ENCODE measurements around the gene B3GNT2.

Gene B3GNT2

DNA sequence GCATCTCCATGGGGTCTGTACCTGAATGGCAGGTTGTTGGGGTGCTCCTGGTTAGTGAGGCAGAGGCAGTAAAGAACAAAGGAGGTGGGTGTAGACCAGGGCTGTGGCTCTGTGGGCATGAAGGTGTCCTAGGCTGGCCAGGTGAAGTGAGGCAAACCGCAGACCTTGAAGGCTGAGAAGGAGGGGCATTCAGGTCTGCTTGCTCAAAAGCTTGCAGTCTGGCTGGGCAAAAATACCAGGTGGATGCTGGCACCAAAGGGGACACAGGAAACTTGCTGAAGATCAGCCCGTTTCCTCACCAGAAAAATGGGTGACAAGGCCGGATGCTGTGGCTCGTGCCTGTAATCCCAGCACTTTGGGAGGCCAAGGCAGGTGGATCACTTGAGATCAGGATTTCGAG lies 6.7 kb upstream of the B3GNT2 start:
- Histone ChIP-seq H3K4me2 (ENCODE audit: insufficient read depth, low read length, poor library complexity, severe bottlenecking) (no peak overlapping the region), H2BK12ac (ENCODE audit: low read length) (no peak overlapping the region), H2BK15ac (ENCODE audit: low read length) (no peak overlapping the region), H3K4ac (ENCODE audit: low read length) (no peak overlapping the region), H3K9ac (ENCODE audit: low read depth, low read length, poor library complexity) (no peak overlapping the region), H2BK5ac (ENCODE audit: low read length) (no peak overlapping the region), H3K9me3 (replicated peaks in 1 of 2; ENCODE audit: control insufficient read depth in 2 of 2, insufficient read depth in 1 of 2, low read depth in 1 of 2, low read length in 2 of 2) (no peaks in the 10 kb centered on the region), H3K23ac (ENCODE audit: low read depth, low read length, poor library complexity) (no peak overlapping the region), H3K27me3 (ENCODE audit: control insufficient read depth in 3 of 3, insufficient read depth in 3 of 3, low read depth in 1 of 3, low read length in 3 of 3) (no peaks in the 10 kb centered on the region), H2BK120ac (ENCODE audit: low read depth, low read length) (no peak overlapping the region), H4K8ac (ENCODE audit: low read depth, low read length) (no peak overlapping the region), H3K14ac (ENCODE audit: low read length) (peak overlapping the region; percentile 32), H3K4me3 (ENCODE audit: low read length in 2 of 2) (no peak overlapping the region), H3K4me1 (ENCODE audit: control insufficient read depth in 2 of 2, insufficient read depth in 1 of 2, low read depth in 1 of 2, low read length in 2 of 2) (no peaks in the 10 kb centered on the region), H2AFZ (ENCODE audit: low read length) (no peak overlapping the region), H3K79me1 (ENCODE audit: low read depth, low read length) (no peaks in the 10 kb centered on the region), H3K36me3 (replicated peaks in 1 of 2; ENCODE audit: control insufficient read depth in 2 of 2, insufficient read depth in 2 of 2, low read length in 2 of 2) (no peaks in the 10 kb centered on the region), H2AK5ac (ENCODE audit: low read depth, low read length) (no peak overlapping the region), H4K91ac (ENCODE audit: low read depth, low read length, poor library complexity) (no peak overlapping the region), H3K18ac (ENCODE audit: low read length) (peak overlapping the region; percentile 57), H3K27ac (replicated peaks; ENCODE audit: low read length) (no peak overlapping the region)
- no peak for DNase-seq (ENCODE audit: low spot score)
- WGBS, 2 donors (ENCODE audit: extremely low coverage in 2 of 2, insufficient read length in 2 of 2, insufficient replicate concordance in 1 of 2), result no CpG with 5 or more reads among the region's 5 CpGs

DNA sequence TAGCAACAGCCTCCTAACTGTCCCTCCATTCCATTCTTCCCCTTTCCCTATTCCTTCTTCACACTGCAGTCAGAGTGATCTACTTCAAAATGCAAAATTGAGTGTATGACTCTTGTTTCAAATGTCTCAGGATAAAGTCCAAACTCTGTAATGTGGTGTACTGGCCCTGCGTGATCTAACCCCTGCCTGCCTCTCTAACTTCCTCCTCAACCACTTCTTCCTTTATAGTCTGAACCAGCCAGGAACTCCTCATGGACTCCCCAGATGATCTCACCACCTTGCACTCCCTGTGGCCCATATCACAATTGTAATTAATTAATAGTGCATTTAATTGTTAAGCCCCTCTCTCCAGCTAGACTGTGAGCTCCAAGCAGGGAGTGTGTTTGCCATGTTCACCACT lies 3.1 kb upstream of the B3GNT2 start:
- Histone ChIP-seq H2BK120ac (ENCODE audit: low read depth, low read length) (no peak overlapping the region), H4K91ac (ENCODE audit: low read depth, low read length, poor library complexity) (no peak overlapping the region), H3K14ac (ENCODE audit: low read length) (no peak overlapping the region), H3K4ac (ENCODE audit: low read length) (no peak overlapping the region), H3K4me1 (ENCODE audit: control insufficient read depth in 2 of 2, insufficient read depth in 1 of 2, low read depth in 1 of 2, low read length in 2 of 2) (peaks cover 0 to 3% of the 10 kb centered on the region in 2 donors), H3K27ac (replicated peaks; ENCODE audit: low read length) (no peak overlapping the region), H3K9me3 (replicated peaks in 1 of 2; ENCODE audit: control insufficient read depth in 2 of 2, insufficient read depth in 1 of 2, low read depth in 1 of 2, low read length in 2 of 2) (no peaks in the 10 kb centered on the region), H3K18ac (ENCODE audit: low read length) (no peak overlapping the region), H2BK5ac (ENCODE audit: low read length) (no peak overlapping the region), H3K4me2 (ENCODE audit: insufficient read depth, low read length, poor library complexity, severe bottlenecking) (no peak overlapping the region), H3K27me3 (ENCODE audit: control insufficient read depth in 3 of 3, insufficient read depth in 3 of 3, low read depth in 1 of 3, low read length in 3 of 3) (no peaks in the 10 kb centered on the region), H3K36me3 (replicated peaks in 1 of 2; ENCODE audit: control insufficient read depth in 2 of 2, insufficient read depth in 2 of 2, low read length in 2 of 2) (no peaks in the 10 kb centered on the region), H4K8ac (ENCODE audit: low read depth, low read length) (no peak overlapping the region), H2BK12ac (ENCODE audit: low read length) (no peak overlapping the region), H3K4me3 (ENCODE audit: low read length in 2 of 2) (no peak overlapping the region), H3K23ac (ENCODE audit: low read depth, low read length, poor library complexity) (no peak overlapping the region), H3K9ac (ENCODE audit: low read depth, low read length, poor library complexity) (no peak overlapping the region), H2AK5ac (ENCODE audit: low read depth, low read length) (no peak overlapping the region), H2AFZ (ENCODE audit: low read length) (no peak overlapping the region), H3K79me1 (ENCODE audit: low read depth, low read length) (no peaks in the 10 kb centered on the region), H2BK15ac (ENCODE audit: low read length) (no peak overlapping the region)
- no peak for DNase-seq (ENCODE audit: low spot score)
- WGBS, 2 donors (ENCODE audit: extremely low coverage in 2 of 2, insufficient read length in 2 of 2, insufficient replicate concordance in 1 of 2), result no CpG with 5 or more reads among the region's 1 CpG

DNA sequence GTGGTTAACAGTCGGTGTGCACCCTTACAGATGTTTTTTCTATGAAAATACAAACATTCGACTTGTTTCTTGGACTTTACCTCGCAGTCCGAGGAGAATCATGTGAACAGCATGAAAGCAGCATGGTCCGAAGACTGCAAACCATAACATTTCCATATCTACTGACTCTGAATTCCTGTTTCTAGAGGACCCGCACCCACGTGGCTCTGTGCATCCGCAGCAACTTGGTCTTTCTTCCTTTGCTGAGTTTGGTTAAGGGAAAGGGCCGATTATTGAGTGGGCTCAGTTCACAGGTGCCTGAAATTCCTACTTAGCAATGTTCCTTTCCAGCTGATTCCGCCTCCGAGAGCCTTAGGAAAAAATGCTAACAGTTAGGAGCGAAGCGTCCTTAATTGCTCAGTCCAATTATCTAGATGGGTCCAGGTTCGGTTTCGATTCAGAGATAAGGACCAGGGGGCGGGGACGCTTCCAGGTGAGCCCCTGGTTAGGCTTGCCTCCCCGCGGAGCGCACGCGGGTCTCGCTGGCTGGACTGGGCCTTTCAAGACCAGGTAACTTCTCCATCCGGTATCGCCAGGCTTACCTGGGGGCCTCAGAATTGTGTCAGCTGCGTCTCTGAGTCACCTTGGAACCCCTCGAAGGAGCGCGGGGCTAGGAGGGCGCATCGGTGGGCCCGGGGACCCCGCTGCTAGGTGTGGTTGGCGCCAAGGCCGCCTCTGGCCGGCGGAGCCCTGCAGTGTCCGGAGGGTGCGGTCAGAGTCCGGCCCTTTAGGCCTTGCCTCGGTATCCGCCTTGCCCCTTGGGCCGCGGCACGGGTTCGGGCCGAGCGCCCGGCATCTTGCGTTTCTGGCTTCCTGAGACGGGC lies 1.1 kb upstream of the B3GNT2 start:
- peaks cover 0 to 8% of the 10 kb centered on the region in 2 donors for H3K4me1 ChIP-seq (ENCODE audit: control insufficient read depth in 2 of 2, insufficient read depth in 1 of 2, low read depth in 1 of 2, low read length in 2 of 2)
- H3K27ac ChIP-seq (replicated peaks; ENCODE audit: low read length), result no peak overlapping the region
- peak overlapping the region; percentile 97 for H3K18ac ChIP-seq (ENCODE audit: low read length)
- no peaks in the 10 kb centered on the region for H3K79me1 ChIP-seq (ENCODE audit: low read depth, low read length)
- no peak overlapping the region for H2BK120ac ChIP-seq (ENCODE audit: low read depth, low read length)
- no peak for DNase-seq (ENCODE audit: low spot score)
- H3K4me2 ChIP-seq (ENCODE audit: insufficient read depth, low read length, poor library complexity, severe bottlenecking), result no peak overlapping the region
- no peak overlapping the region for H2BK12ac ChIP-seq (ENCODE audit: low read length)
- WGBS, 2 donors (ENCODE audit: extremely low coverage in 2 of 2, insufficient read length in 2 of 2, insufficient replicate concordance in 1 of 2), result no CpG with 5 or more reads among the region's 51 CpGs
- H2BK5ac ChIP-seq (ENCODE audit: low read length), result peak overlapping the region; percentile 93
- H2BK15ac ChIP-seq (ENCODE audit: low read length), result peak overlapping the region; percentile 78
- no peak overlapping the region for H3K14ac ChIP-seq (ENCODE audit: low read length)
- H4K91ac ChIP-seq (ENCODE audit: low read depth, low read length, poor library complexity), result no peak overlapping the region
- H3K4ac ChIP-seq (ENCODE audit: low read length), result no peak overlapping the region
- H3K27me3 ChIP-seq (ENCODE audit: control insufficient read depth in 3 of 3, insufficient read depth in 3 of 3, low read depth in 1 of 3, low read length in 3 of 3), result no peaks in the 10 kb centered on the region
- peak overlapping the region; percentile 86 for H3K23ac ChIP-seq (ENCODE audit: low read depth, low read length, poor library complexity)
- no peak overlapping the region for H4K8ac ChIP-seq (ENCODE audit: low read depth, low read length)
- peak overlapping the region; percentile 20 for H2AFZ ChIP-seq (ENCODE audit: low read length)
- no peaks in the 10 kb centered on the region for H3K9me3 ChIP-seq (replicated peaks in 1 of 2; ENCODE audit: control insufficient read depth in 2 of 2, insufficient read depth in 1 of 2, low read depth in 1 of 2, low read length in 2 of 2)
- peak overlapping the region; percentile 34 for H3K9ac ChIP-seq (ENCODE audit: low read depth, low read length, poor library complexity)
- H2AK5ac ChIP-seq (ENCODE audit: low read depth, low read length), result peak overlapping the region; percentile 98
- peak overlapping the region in 1 of 2 donors; percentile 92 for H3K4me3 ChIP-seq (ENCODE audit: low read length in 2 of 2)
- no peaks in the 10 kb centered on the region for H3K36me3 ChIP-seq (replicated peaks in 1 of 2; ENCODE audit: control insufficient read depth in 2 of 2, insufficient read depth in 2 of 2, low read length in 2 of 2)

DNA sequence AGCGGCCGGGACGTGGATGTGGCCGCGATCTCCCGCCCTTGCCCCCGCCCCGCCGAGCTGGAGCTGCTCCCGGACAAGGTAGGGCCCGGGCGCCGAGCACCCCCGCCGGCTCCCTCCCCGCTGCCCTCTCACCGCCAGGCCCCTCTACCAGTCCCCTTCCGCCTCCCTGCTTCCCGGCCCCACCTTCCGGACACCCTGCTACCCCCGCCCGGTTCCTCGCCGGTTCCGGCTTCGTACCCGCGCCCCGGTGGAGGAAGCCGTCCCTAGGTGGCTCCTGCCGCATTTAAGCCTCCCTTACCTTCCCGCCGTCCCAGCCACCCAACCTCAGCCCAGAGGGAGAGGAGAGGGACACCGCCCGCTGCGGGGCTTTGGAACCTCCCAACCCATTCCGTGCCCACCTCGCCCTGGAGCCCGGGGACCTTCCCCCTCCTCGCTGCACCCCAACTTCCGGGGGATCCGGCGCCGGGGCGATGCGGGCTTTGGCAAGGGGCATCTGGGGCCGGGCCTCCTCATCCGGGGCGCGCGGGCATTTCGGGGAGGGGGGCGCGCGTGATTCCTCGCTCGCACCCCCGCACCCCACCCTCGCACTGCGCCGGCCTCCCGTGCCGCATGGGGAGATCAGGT lies 475 bp downstream of the B3GNT2 start:
- H3K9me3 ChIP-seq (replicated peaks in 1 of 2; ENCODE audit: control insufficient read depth in 2 of 2, insufficient read depth in 1 of 2, low read depth in 1 of 2, low read length in 2 of 2), result no peaks in the 10 kb centered on the region

More for the DNA sequence above, 475 bp downstream of the B3GNT2 start:
- Histone ChIP-seq H3K27ac (replicated peaks; ENCODE audit: low read length) (peak overlapping the region; percentile 94), H4K8ac (ENCODE audit: low read depth, low read length) (no peak overlapping the region), H3K9ac (ENCODE audit: low read depth, low read length, poor library complexity) (peak overlapping the region; percentile 95), H2AFZ (ENCODE audit: low read length) (peak overlapping the region; percentile 99), H3K23ac (ENCODE audit: low read depth, low read length, poor library complexity) (peak overlapping the region; percentile 95), H2BK12ac (ENCODE audit: low read length) (peak overlapping the region; percentile 63), H3K14ac (ENCODE audit: low read length) (peak overlapping the region; percentile 43), H3K36me3 (replicated peaks in 1 of 2; ENCODE audit: control insufficient read depth in 2 of 2, insufficient read depth in 2 of 2, low read length in 2 of 2) (no peaks in the 10 kb centered on the region), H2BK120ac (ENCODE audit: low read depth, low read length) (peak overlapping the region; percentile 58), H3K79me1 (ENCODE audit: low read depth, low read length) (no peaks in the 10 kb centered on the region), H3K4me1 (ENCODE audit: control insufficient read depth in 2 of 2, insufficient read depth in 1 of 2, low read depth in 1 of 2, low read length in 2 of 2) (peaks cover 0 to 9% of the 10 kb centered on the region in 2 donors), H3K4me3 (ENCODE audit: low read length in 2 of 2) (peak overlapping the region; percentile 91 to 93), H3K27me3 (ENCODE audit: control insufficient read depth in 3 of 3, insufficient read depth in 3 of 3, low read depth in 1 of 3, low read length in 3 of 3) (no peaks in the 10 kb centered on the region), H3K18ac (ENCODE audit: low read length) (peak overlapping the region; percentile 97), H4K91ac (ENCODE audit: low read depth, low read length, poor library complexity) (no peak overlapping the region), H2BK5ac (ENCODE audit: low read length) (peak overlapping the region; percentile 95), H3K4me2 (ENCODE audit: insufficient read depth, low read length, poor library complexity, severe bottlenecking) (peak overlapping the region; percentile 83), H2AK5ac (ENCODE audit: low read depth, low read length) (peak overlapping the region; percentile 64), H3K4ac (ENCODE audit: low read length) (no peak overlapping the region), H2BK15ac (ENCODE audit: low read length) (peak overlapping the region; percentile 24)
- DNase-seq (ENCODE audit: low spot score), result peak; percentile 48
- no CpG with 5 or more reads among the region's 63 CpGs for WGBS, 2 donors (ENCODE audit: extremely low coverage in 2 of 2, insufficient read length in 2 of 2, insufficient replicate concordance in 1 of 2)
